CD4-positive, alpha-beta T cell (primary cell): ENCODE measurements around the gene MSH3. TPM values are rescaled to one million over a fixed set of nuclear protein-coding genes. Genes with fewer than 3 reads are reported as not detected.

Experiments
- ATAC-seq: fragments of 200-7000 bp; cut with Tn5 transposase; one replicate; pipeline ENCODE4 v1.10.0; 2022; ENCODE audit warnings: mild to moderate bottlenecking; ENCODE audit not compliant: poor library complexity
- CTCF ChIA-PET: fragments of 350-600 bp; sonication (Branson Sonifier 250); formaldehyde crosslinking; loops from one replicate; lab custom pipeline; 2021; ENCODE audit warnings: antibody characterized with exemption, inconsistent platforms; lab: Charles Lee
- POLR2A ChIA-PET: fragments of 350-600 bp; sonication (Branson Sonifier 250); formaldehyde crosslinking; loops from one replicate; lab custom pipeline; 2021; ENCODE audit warnings: antibody characterized with exemption, inconsistent platforms; lab: Charles Lee
- DNase-seq, 14 experiments: peaks; one replicate each; pipeline ENCODE4 v3.0.0-alpha.2; 2013 to 2020; ENCODE audit warnings: mixed read lengths in 2 of 14
- H3K27ac ChIP-seq, 2 donors: one replicate each; pipeline versions ENCODE4 v1.5.1 to v1.7.0; 2013; ENCODE audit warnings: low read length in 2 of 2, low read depth in 1 of 2, mild to moderate bottlenecking in 1 of 2
- H3K27me3 ChIP-seq, 2 experiments: 1 replicate in 1 of 2; 2 replicates in 1 of 2; pipeline versions ENCODE4 v1.6.1 to v1.7.0; 2013; ENCODE audit warnings: low read length in 2 of 2, control low read depth in 1 of 2, mild to moderate bottlenecking in 1 of 2, moderate library complexity in 1 of 2; ENCODE audit not compliant: insufficient read depth in 2 of 2, control insufficient read depth in 1 of 2
- H3K36me3 ChIP-seq: one replicate; pipeline ENCODE4 v1.6.1; 2013; ENCODE audit warnings: low read length, control low read depth; ENCODE audit not compliant: insufficient read depth
- H3K4me1 ChIP-seq: one replicate; pipeline ENCODE4 v1.6.1; 2013; ENCODE audit warnings: low read length, control low read depth; ENCODE audit not compliant: insufficient read depth
- H3K4me3 ChIP-seq: one replicate; pipeline ENCODE4 v1.5.1; 2013; ENCODE audit warnings: mild to moderate bottlenecking, low read length, moderate library complexity
- H3K9me3 ChIP-seq, 2 experiments: 1 replicate in 1 of 2; 2 replicates in 1 of 2; pipeline versions ENCODE4 v1.6.1 to v1.7.0; 2013; ENCODE audit warnings: low read length in 2 of 2, mild to moderate bottlenecking in 2 of 2, control low read depth in 1 of 2, moderate library complexity in 1 of 2; ENCODE audit not compliant: control insufficient read depth in 1 of 2, insufficient read depth in 1 of 2
- H3K27ac Mint-ChIP-seq: one replicate; pipeline ENCODE4 v1.8.0; 2020; ENCODE audit warnings: mixed read lengths
- H3K27me3 Mint-ChIP-seq: one replicate; pipeline ENCODE4 v1.8.0; 2021; ENCODE audit warnings: mixed read lengths
- H3K36me3 Mint-ChIP-seq: one replicate; pipeline ENCODE4 v1.8.0; 2021; ENCODE audit warnings: low read depth, mixed read lengths
- H3K4me1 Mint-ChIP-seq: one replicate; pipeline ENCODE4 v1.8.0; 2021; ENCODE audit warnings: low read depth, mixed read lengths
- H3K4me3 Mint-ChIP-seq: one replicate; pipeline ENCODE4 v1.8.0; 2020; ENCODE audit warnings: mild to moderate bottlenecking, mixed read lengths
- H3K9me3 Mint-ChIP-seq: one replicate; pipeline ENCODE4 v1.8.0; 2020; ENCODE audit warnings: mixed read lengths
- CTCF ChIP-seq: fragments of 200-600 bp; IDR thresholded peaks from one replicate; pipeline ENCODE4 v1.8.0; 2022; ENCODE audit warnings: antibody characterized with exemption, mild to moderate bottlenecking
- intact Hi-C, 2 experiments: fragments of 100-400 bp; cut with DNase I in 1 of 2; cut with micrococcal nuclease in 1 of 2; formaldehyde crosslinking; loops; one replicate each; pipeline versions ENCODE4 v1.15.1 to v1.9.0; 2023 to 2025; cut with DNase I, micrococcal nuclease
- total RNA-seq, 174 experiments: library from RNA in 2 of 174; stranded (reverse) in 2 of 174; gene quantifications; one replicate each; pipeline ENCODE4 v1.2.3 and lab custom pipeline; 2021 to 2026

Gene MSH3
- total RNA-seq, 2 experiments from 2014 or later: 11.3 to 13.0 TPM

- no peak for DNase-seq
- Mint-ChIP-seq H3K9me3 (no peaks in the 10 kb centered on the region), H3K4me3 (no peak overlapping the region), H3K36me3 (peaks cover 85% of the 10 kb centered on the region), H3K27ac (no peak overlapping the region), H3K27me3 (no peaks in the 10 kb centered on the region), H3K4me1 (no peaks in the 10 kb centered on the region)
- intact Hi-C loops: no loop called here
- ChIA-PET CTCF (no interaction called here), POLR2A (no interaction called here)
- no peak overlapping the region for H3K4me3 ChIP-seq
- H3K4me1 ChIP-seq: no peaks in the 10 kb centered on the region
- H3K9me3 ChIP-seq: no peaks in the 10 kb centered on the region
- no peak overlapping the region for H3K27ac ChIP-seq
- no peak for ATAC-seq
- H3K27me3 ChIP-seq: no peaks in the 10 kb centered on the region
- no peak for TF ChIP-seq CTCF
- H3K36me3 ChIP-seq: peaks cover 41% of the 10 kb centered on the region
These were observed 71.0 kb downstream of the MSH3 start for GRCh38 chr5:80725446-80725845.

GRCh38 chr5:80736730-80737129, 82.3 kb downstream of the MSH3 start:
- Mint-ChIP-seq H3K9me3 (no peaks in the 10 kb centered on the region), H3K27me3 (no peaks in the 10 kb centered on the region)

GRCh38 chr5:80738466-80738865, 84.0 kb downstream of the MSH3 start:
- ChIA-PET POLR2A (no interaction called here), CTCF (no interaction called here)
- Mint-ChIP-seq H3K9me3 (no peaks in the 10 kb centered on the region), H3K27ac (peak overlapping the region; percentile 30), H3K27me3 (no peaks in the 10 kb centered on the region), H3K4me1 (peaks cover 26% of the 10 kb centered on the region), H3K36me3 (peaks cover 70% of the 10 kb centered on the region), H3K4me3 (no peak overlapping the region)
- Histone ChIP-seq H3K27ac (no peak overlapping the region), H3K27me3 (no peaks in the 10 kb centered on the region), H3K36me3 (peaks cover 15% of the 10 kb centered on the region), H3K4me1 (peaks cover 16% of the 10 kb centered on the region), H3K9me3 (no peaks in the 10 kb centered on the region), H3K4me3 (no peak overlapping the region)
- no peak for TF ChIP-seq CTCF
- no peak for ATAC-seq
- intact Hi-C loops: no loop called here
- DNase-seq: no peak

More at GRCh38 chr5:80736730-80737129, 82.3 kb downstream of the MSH3 start:
- Histone ChIP-seq H3K9me3 (no peaks in the 10 kb centered on the region), H3K4me1 (peaks cover 10% of the 10 kb centered on the region), H3K27ac (no peak overlapping the region), H3K36me3 (peaks cover 5% of the 10 kb centered on the region), H3K4me3 (no peak overlapping the region), H3K27me3 (no peaks in the 10 kb centered on the region)
- Mint-ChIP-seq H3K27ac (peak overlapping the region; percentile 47), H3K36me3 (peaks cover 73% of the 10 kb centered on the region), H3K4me1 (peaks cover 26% of the 10 kb centered on the region), H3K4me3 (no peak overlapping the region)
- ChIA-PET POLR2A (no interaction called here), CTCF (no interaction called here)
- DNase-seq: no peak
- ATAC-seq: no peak
- TF ChIP-seq CTCF: no peak
- intact Hi-C loops: no loop called here
